IgD-negative memory B cell (primary cell): ENCODE measurements around the gene PC. TPM values are rescaled to one million over a fixed set of nuclear protein-coding genes. Genes with fewer than 3 reads are reported as not detected.
A peak's percentile ranks its signal among the peaks of the same experiment; 100 is the strongest.
"Not testable (repeated sequence)": the region's sequence is repeated elsewhere in the genome, so short reads cannot be mapped to it uniquely, and the experiment has no call there.

Experiments used
- H3K27ac Mint-ChIP-seq, 3 donors: one replicate each; pipeline ENCODE4 v1.8.0; 2020 to 2022; ENCODE audit warnings: mild to moderate bottlenecking in 3 of 3, mixed read lengths in 3 of 3, moderate library complexity in 1 of 3
- H3K27me3 Mint-ChIP-seq: one replicate; pipeline ENCODE4 v1.8.0; 2021; ENCODE audit warnings: mixed read lengths
- H3K36me3 Mint-ChIP-seq: one replicate; pipeline ENCODE4 v1.8.0; 2020; ENCODE audit warnings: mild to moderate bottlenecking, mixed read lengths
- H3K4me1 Mint-ChIP-seq, 3 donors: one replicate each; pipeline ENCODE4 v1.8.0; 2020 to 2022; ENCODE audit warnings: mixed read lengths in 3 of 3, mild to moderate bottlenecking in 1 of 3
- H3K4me3 Mint-ChIP-seq, 4 donors: one replicate each; pipeline ENCODE4 v1.8.0; 2020 to 2022; ENCODE audit warnings: mild to moderate bottlenecking in 4 of 4, mixed read lengths in 4 of 4, moderate library complexity in 3 of 4
- H3K9me3 Mint-ChIP-seq, 3 donors: one replicate each; pipeline ENCODE4 v1.8.0; 2020 to 2021; ENCODE audit warnings: mixed read lengths in 3 of 3, mild to moderate bottlenecking in 1 of 3
- polyA plus RNA-seq: library from polyadenylated mRNA; unstranded; fragments of 300-500 nt; fragmentation: Illumina TruSeq; gene quantifications from one replicate; pipeline ENCODE4 v1.2.3, GENCODE V29; 2021

Gene PC
- polyA plus RNA-seq, 1 donor from 2014 or later: 1.3 TPM

DNA sequence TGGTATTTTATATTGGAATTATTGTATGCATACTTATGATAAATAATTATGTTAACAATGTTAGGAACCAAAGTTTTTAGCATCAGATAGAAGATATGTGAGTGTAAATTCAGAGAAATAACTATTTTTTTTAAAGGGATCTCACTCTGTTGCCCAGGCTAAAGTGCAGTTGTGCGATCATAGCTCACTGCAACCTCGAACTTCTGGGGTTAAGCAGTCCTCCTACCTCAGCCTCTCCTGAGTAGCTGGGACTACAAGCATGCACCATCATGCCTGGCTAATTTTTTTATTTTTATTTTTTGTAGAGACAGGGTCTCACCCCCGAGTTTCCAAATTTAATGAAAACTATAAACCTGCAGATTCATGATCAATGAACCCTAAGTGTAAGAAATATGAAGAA is 148.6 kb downstream of the PC start:
- Mint-ChIP-seq H3K36me3 (peaks cover 13% of the 10 kb centered on the region), H3K27me3 (no peaks in the 10 kb centered on the region), H3K27ac (peak overlapping the region in 1 of 3 donors; percentile 69), H3K4me3 (no peak overlapping the region), H3K9me3 (peaks cover 0 to 2% (median 1%) of the 10 kb centered on the region in 3 donors), H3K4me1 (peaks cover 2 to 7% (median 4%) of the 10 kb centered on the region in 3 donors)

DNA sequence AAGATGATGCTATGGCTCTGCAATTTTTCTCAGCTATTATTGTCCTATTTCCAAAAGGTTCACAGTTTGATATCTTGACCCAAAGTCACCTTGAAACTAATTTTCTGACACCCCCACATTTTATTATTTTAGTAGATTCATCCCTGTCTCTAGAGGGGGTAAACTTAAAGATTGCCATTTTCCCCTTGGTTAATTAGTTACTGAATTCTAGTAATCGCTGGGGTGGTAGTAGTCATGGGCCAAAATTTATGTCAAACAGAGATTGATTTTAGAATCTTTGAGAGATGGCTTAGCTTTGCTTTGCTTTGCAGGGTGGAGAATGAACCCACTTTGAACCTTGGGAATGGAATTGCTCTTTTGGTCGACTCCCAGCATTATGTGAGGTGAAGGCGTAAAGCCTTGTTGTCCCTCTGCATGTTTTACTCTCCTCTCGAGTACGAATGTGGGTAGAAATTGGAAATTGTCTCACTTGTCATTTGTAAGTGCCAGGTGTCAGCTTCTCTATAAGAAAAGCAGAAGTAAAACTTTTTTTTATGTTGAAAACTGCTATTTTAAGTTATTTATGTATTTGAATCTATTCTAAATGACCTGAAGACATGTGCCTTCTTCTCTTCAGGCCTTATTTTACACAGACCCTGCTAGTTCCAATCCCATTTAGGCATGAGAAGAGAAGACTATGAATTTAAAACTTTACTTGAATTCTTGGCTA is 157.3 kb downstream of the PC start:
- Mint-ChIP-seq H3K27ac (peak overlapping the region; percentile 17 to 90 (median 31)), H3K4me1 (peaks cover 22 to 37% (median 27%) of the 10 kb centered on the region in 3 donors), H3K27me3 (no peaks in the 10 kb centered on the region), H3K9me3 (no peaks in the 10 kb centered on the region), H3K36me3 (peaks cover 12% of the 10 kb centered on the region), H3K4me3 (peak overlapping the region in 3 of 4 donors; percentile 3 to 78 (median 33))

DNA sequence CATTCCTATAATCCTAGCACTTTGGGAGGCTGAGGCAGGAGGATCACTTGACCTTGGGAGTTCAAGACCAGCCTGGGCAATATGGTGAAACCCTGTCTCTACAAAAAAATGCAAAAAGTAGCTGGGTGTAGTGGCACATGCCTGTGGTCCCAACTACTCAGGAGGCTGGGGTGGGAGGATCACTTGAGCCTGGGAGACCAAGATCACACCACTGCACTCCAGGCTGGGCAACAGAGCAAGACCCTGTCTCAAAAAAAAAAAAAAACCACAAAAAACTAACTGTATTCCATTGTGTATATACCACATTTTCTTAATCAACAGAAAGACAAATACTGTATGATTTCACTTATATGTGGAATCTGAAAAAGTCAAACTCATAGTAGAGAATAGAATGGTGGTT is 158.4 kb downstream of the PC start:
- peak overlapping the region in 1 of 3 donors; percentile 17 for H3K27ac Mint-ChIP-seq
- not testable (repeated sequence) for H3K9me3 Mint-ChIP-seq, H3K27me3 Mint-ChIP-seq
- H3K4me3 Mint-ChIP-seq: peak overlapping the region in 2 of 4 donors; percentile 41 to 65
- peaks cover 10% of the 10 kb centered on the region for H3K36me3 Mint-ChIP-seq
- peaks cover 23 to 37% (median 27%) of the 10 kb centered on the region in 3 donors for H3K4me1 Mint-ChIP-seq

Other genes with a start within 250 kb of the PC start
- not detected for gene SPTBN2, start 229.2 kb downstream of the PC start, polyA plus RNA-seq
- gene RCE1, start 114.9 kb downstream of the PC start, polyA plus RNA-seq: 24.9 TPM
- 2.2 TPM for gene LRFN4, start 101.3 kb downstream of the PC start, polyA plus RNA-seq
- gene C11orf86, start 16.9 kb upstream of the PC start, polyA plus RNA-seq: not detected
- not detected for gene SYT12, start 64.8 kb upstream of the PC start, polyA plus RNA-seq
- 0.54 TPM for gene RHOD, start 98.5 kb upstream of the PC start, polyA plus RNA-seq
- 25.1 TPM for gene KDM2A, start 160.9 kb upstream of the PC start, polyA plus RNA-seq